IPS DF 6.9 (cell line): Measurements from ENCODE around the gene S100A5.

Experiments used
- DNase-seq: peaks from one replicate; pipeline ENCODE4 v3.0.0-alpha.2; 2013; ENCODE audit warnings: low read depth, low spot score
- H3K27ac ChIP-seq: one replicate; pipeline ENCODE4 v1.5.1; 2013; ENCODE audit warnings: low read length, control low read depth
- H3K27me3 ChIP-seq: 2 replicates; pipeline ENCODE4 v1.6.1; 2013; ENCODE audit warnings: mild to moderate bottlenecking, low read length; ENCODE audit not compliant: control insufficient read depth, insufficient read depth
- H3K36me3 ChIP-seq: 2 replicates; pipeline ENCODE4 v1.6.1; 2013; ENCODE audit warnings: low read length; ENCODE audit not compliant: control insufficient read depth, insufficient read depth
- H3K4me1 ChIP-seq: 2 replicates; pipeline ENCODE4 v1.6.1; 2013; ENCODE audit warnings: low read length; ENCODE audit not compliant: control insufficient read depth, insufficient read depth
- H3K4me3 ChIP-seq: 2 replicates; pipeline ENCODE4 v1.5.1; 2013; ENCODE audit warnings: mild to moderate bottlenecking, low read length
- H3K9me3 ChIP-seq: 2 replicates; pipeline ENCODE4 v1.6.1; 2013; ENCODE audit warnings: low read length, inconsistent platforms; ENCODE audit not compliant: control insufficient read depth, insufficient read depth
- WGBS: extraction: QIAGEN DNeasy Blood & Tissue Kit; methylation state at CpG from one replicate; pipeline ENCODE4 v1.1.7; 2013; ENCODE audit warnings: mixed read lengths, missing lambda C conversion rate; ENCODE audit not compliant: insufficient read length, insufficient coverage; 5-methylcytosine and 5-hydroxymethylcytosine counted together

S100A5 gene

DNA sequence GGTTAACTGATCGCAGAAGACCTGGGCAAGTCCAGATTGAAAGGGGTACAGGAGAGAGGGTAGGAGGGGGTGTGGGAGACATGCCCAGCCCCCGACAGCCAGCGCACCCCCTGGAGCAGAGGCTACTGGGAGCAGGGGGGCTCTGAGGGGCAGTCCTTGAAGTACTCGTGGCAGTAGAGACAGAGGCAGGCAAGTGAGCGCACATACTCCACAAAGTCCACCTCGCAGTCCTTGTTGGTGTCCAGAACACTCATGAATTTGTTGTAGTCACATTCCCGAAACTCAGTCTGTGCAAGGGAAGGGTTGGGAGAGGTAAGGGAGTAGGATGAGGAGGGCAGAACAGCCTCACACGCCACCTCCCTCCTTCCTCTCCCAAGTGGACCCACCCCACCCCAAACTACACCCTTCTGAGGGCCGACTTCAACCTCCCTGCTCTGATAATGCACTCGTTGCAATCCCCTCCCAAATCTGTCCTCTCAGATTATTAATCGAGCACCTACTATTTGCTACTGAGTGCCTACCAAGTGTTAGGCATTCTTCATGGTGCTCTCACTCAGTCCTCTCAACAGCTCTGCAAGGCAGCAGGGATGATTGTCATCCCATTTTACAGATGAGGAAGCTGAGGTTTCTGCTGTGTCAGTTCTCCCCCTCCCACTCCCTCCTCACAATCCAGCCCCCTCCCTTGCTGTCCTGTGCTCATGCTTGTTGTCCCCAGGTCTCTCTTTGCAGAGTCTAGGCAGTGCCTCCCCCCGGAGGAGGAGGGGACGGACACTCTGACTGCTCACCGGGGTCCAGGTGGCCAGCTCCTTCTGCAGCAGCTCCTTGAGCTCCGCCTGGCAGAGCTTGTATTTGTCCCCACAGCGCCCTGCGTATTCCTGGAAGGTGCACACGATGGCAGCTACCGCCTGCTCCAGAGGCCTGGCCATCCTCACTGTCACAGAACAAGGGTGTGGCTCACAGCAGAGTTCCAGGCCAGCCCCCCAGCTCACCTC, 7.1 kb upstream of the S100A5 start:
- H3K4me1 ChIP-seq: peaks cover 16% of the 10 kb centered on the region
- H3K9me3 ChIP-seq: no peaks in the 10 kb centered on the region
- no peaks in the 10 kb centered on the region for H3K27me3 ChIP-seq
- H3K27ac ChIP-seq: no peak overlapping the region
- H3K4me3 ChIP-seq: no peak overlapping the region
- no CpG with 5 or more reads among the region's 19 CpGs for WGBS
- DNase-seq: no peak
- H3K36me3 ChIP-seq: no peaks in the 10 kb centered on the region

GRCh38 chr1:153546796-153547559, 6.2 kb upstream of the S100A5 start:
- DNase-seq: no peak
- Histone ChIP-seq H3K4me1 (peaks cover 16% of the 10 kb centered on the region), H3K27ac (no peak overlapping the region), H3K9me3 (no peaks in the 10 kb centered on the region), H3K27me3 (no peaks in the 10 kb centered on the region), H3K4me3 (no peak overlapping the region), H3K36me3 (no peaks in the 10 kb centered on the region)
- WGBS: no CpG with 5 or more reads among the region's 14 CpGs

DNA sequence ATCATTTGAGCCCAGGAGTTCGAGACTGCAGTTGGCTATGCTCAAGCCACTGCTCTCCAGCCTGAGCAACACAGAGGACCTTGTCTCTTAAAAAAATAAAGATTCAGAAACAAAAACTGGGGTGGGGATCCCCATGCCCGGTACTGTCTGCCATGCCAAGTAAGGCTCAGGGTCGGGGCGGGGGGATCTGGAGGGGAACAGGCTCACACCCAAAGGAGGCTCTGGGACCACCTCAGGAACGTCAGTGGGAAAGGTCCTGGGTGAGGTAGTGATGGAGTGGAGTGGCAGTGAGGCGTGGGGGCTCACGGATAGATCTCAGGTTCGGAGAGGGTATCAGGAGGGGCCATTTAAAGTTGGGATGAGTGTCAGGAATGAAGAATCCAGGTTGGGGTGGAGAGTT, 5.6 kb upstream of the S100A5 start:
- WGBS: no CpG with 5 or more reads among the region's 8 CpGs
- Histone ChIP-seq H3K4me3 (no peak overlapping the region), H3K27ac (no peak overlapping the region), H3K4me1 (peaks cover 16% of the 10 kb centered on the region), H3K9me3 (no peaks in the 10 kb centered on the region), H3K27me3 (no peaks in the 10 kb centered on the region), H3K36me3 (no peaks in the 10 kb centered on the region)
- no peak for DNase-seq

DNA sequence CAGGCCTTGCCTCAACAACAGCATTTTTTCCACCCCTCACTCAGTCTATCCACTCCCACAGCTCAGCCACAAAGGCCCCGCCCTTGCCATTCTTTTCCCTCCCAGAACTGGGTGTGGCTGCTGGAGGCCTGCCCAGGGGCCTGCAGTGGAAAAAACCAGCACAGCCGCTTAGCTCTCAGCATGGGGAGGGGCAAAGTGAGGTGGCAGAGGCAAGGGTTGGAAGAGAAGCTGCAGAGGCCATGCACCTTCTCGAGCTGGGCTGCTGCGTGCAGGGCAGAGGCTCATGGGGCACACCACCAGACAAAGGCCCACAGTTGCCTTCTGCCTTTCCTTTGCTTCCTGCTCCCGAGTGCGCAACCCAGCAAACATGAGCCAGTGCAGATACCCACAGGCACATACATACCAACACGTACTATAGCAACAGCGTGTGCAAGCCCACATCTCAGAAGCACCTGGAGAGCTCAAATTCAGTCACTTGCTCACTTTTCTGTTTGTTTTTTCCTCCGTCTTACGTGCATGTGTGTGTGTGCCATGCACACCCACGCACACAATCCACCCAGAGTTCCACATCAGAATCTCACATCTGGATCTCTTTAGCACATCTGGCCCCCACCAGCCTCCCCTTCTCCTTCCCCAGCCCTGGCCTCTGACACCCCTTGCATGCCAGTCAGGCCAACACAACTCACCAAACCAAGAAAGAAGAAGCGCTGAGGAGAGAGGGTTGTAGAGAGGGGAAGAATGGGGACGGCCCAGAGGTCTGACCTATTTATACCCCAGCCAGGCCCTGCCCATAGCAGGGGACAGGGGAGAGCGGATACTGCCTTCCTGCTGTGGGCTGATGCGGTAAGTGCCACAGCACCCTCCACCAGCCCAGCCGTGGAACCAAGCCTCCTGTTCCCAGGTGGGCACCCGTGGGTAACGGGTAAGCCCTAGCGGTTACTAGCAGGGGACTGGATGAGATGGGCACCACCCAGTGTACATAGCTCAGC, 4.6 kb upstream of the S100A5 start, which contains the start of gene S100A4:
Gene S100A4, minus strand, starts transcription at position 740 of the 989 bp plus-strand sequence. CDS start 1,012 bp downstream, outside the sequence.
- H3K4me1 ChIP-seq: peaks cover 16% of the 10 kb centered on the region
- no peaks in the 10 kb centered on the region for H3K36me3 ChIP-seq
- no peaks in the 10 kb centered on the region for H3K27me3 ChIP-seq
- WGBS: no CpG with 5 or more reads among the region's 19 CpGs
- peak; percentile 81 for DNase-seq
- no peak within 1 kb of the TSS for H3K27ac ChIP-seq
- H3K9me3 ChIP-seq: no peaks in the 10 kb centered on the region
- no peak within 1 kb of the TSS for H3K4me3 ChIP-seq

DNA sequence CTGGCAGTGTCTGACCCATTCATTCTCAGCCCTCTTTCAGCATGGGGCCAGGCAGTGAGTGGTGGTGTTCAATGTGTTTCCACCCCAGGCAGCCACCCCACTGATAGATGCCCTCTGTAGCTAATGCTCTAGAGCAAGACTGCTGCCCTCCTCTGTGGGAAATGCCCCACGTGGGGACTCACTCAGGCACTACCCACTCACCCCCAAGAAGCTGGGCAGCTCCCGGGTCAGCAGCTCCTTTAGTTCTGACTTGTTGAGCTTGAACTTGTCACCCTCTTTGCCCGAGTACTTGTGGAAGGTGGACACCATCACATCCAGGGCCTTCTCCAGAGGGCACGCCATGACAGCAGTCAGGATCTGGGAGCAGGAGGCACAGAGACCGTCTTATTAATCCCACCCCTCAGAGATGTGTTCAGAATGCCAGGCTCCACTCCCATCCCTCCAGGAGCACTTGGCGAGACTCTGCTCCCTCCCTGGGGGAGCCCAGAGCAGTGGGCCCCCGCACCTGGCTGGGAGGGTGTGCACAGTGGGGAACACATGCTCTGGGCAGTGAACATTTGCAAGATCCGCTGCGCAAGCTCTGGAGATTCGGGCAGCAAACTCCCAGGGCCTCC, 3.8 kb upstream of the S100A5 start:
- Histone ChIP-seq H3K27ac (no peak overlapping the region), H3K4me1 (peaks cover 16% of the 10 kb centered on the region), H3K36me3 (no peaks in the 10 kb centered on the region), H3K27me3 (no peaks in the 10 kb centered on the region), H3K4me3 (no peak overlapping the region), H3K9me3 (no peaks in the 10 kb centered on the region)
- WGBS: no CpG with 5 or more reads among the region's 10 CpGs
- DNase-seq: no peak

DNA sequence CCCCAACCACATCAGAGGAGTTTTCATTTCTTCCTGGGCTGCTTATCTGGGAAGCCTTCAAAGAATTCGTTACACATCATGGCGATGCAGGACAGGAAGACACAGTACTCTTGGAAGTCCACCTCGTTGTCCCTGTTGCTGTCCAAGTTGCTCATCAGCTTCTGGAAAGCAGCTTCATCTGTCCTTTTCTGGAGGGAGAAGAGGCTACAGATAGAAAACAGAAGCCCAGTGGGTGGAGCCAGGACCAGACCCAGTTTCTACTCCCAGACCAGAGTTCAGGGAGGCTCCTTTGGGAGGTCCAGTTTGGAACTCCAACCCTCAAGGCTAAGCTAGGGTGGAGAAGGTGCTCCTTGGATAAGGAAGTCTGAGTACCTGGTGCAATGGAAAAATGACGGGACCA, 3.0 kb upstream of the S100A5 start:
- Histone ChIP-seq H3K9me3 (no peaks in the 10 kb centered on the region), H3K27me3 (no peaks in the 10 kb centered on the region), H3K36me3 (no peaks in the 10 kb centered on the region), H3K27ac (no peak overlapping the region), H3K4me3 (no peak overlapping the region), H3K4me1 (peaks cover 16% of the 10 kb centered on the region)
- no peak for DNase-seq
- WGBS: no CpG with 5 or more reads among the region's 4 CpGs

DNA sequence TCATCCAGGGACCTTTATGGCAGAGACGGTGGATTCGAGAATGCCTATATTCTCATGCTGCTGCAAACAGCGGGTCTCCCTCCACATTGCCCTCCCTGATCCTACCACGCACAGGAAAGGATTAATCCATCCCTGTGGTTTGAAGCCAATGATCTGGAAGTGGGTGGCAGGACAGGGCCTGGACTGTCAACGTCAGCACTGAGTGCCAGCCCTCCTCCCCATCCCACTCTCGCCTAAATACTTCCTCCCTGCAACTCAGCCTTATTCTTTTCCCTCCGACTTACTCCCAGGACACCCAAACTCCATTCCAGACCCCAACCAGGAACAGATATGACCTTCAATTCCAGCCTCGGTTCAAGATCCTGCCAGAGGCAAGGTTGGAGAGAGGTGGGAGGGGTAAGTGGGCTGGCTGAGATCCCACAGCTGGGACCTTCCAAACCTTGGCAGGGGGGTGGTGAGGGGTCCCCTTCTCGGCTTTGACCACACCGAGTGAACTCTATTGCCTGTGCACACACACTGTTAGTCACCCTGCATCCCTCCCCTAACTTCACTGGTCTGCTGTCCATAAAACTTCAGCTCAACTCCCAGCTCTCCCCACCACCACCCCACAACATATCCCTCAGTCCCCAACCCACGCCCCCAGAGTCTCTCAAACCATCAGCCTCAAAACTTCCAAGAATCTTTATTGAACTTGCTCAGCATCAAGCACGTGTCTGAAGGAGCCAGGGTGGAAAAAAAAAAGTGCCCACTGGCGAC, 2.4 kb upstream of the S100A5 start:
- 100% methylated on average over 1 of the region's 13 CpGs for WGBS
- H3K27me3 ChIP-seq: no peaks in the 10 kb centered on the region
- no peak for DNase-seq
- H3K4me1 ChIP-seq: peaks cover 16% of the 10 kb centered on the region
- H3K4me3 ChIP-seq: no peak overlapping the region
- no peaks in the 10 kb centered on the region for H3K36me3 ChIP-seq
- no peak overlapping the region for H3K27ac ChIP-seq
- no peaks in the 10 kb centered on the region for H3K9me3 ChIP-seq

DNA sequence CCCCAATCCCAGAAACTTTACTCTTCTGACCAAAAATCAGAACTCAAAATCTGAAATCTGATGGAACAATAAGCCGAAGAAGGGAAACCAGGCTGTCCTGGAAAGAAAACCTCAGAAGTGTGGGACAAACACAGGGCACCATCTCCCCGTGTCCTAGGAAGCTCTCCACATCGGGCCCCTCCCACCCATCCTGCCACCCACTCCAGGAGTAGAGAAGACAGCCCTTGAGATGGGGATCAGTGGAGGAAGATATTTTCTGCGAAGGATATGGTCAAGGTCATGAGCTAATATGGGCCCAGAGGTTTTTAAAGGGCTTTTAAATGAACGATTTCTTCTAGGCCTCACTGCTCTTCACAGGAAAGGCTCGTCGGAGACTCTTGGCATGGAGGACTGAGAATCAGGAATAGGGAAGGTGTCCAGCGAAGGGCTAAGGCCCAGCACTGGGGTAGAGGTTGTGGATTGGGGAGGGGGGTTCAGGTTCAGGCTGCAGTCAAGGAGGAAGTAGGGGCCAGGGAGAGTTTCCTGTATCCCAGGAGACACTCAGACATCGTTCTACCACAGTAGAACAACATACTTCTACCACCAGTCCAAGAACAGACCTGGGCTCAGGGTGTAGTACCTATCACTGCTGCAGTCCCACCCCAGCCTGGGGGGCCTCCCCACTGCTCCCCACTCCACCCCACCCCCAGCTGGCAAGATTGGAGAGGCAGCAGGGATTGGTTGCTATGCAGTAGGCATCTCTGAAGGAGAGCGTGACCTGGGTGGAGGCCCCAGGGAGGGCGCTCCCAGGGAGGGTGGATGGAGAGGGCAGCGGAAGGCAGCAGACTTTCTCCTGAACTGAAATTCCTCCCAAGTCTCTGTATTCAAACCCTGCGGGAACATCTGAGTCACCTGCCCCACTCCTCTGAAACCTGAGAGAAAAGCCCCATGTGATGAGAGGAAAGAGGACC, 1.2 kb upstream of the S100A5 start:
- H3K4me3 ChIP-seq: no peak overlapping the region
- DNase-seq: no peak
- H3K27ac ChIP-seq: no peak overlapping the region
- peaks cover 12% of the 10 kb centered on the region for H3K4me1 ChIP-seq
- WGBS: no CpG with 5 or more reads among the region's 13 CpGs
- no peaks in the 10 kb centered on the region for H3K27me3 ChIP-seq
- H3K9me3 ChIP-seq: no peaks in the 10 kb centered on the region
- H3K36me3 ChIP-seq: no peaks in the 10 kb centered on the region
